Measurements from ENCODE around the gene TMIGD1. TPM values are rescaled to one million over a fixed set of nuclear protein-coding genes. Genes with fewer than 3 reads are reported as not detected.

The TMIGD1 gene
- total RNA-seq, 2 donors from 2014 or later: not detected

DNA sequence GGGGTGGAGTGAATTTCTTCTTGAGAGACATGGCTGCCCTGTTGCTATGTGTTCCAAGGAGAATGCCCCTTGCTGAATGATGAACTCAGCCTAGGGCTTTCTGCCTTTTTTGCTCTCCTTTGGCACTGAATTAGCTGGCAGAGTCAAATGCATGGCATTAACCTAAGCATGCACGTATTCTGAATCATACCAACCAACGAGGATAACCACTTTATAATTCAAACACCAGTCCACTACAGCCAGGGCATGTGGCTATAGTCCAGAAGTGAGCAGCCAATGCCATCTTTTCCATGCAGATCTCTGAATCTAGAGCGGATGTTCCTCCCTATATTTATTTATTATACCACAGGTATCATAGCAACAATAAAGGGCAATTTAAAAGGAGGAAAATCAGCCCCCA, 15.7 kb downstream of the TMIGD1 start:
- Histone ChIP-seq H3K27ac (no peak overlapping the region), H3K36me3 (no peaks in the 10 kb centered on the region), H3K27me3 (replicated peaks; ENCODE audit: insufficient read depth) (no peaks in the 10 kb centered on the region), H3K9me3 (no peaks in the 10 kb centered on the region), H3K4me3 (no peak overlapping the region), H3K4me1 (ENCODE audit: control insufficient read depth in 1 of 2, low read depth in 2 of 2) (no peaks in the 10 kb centered on the region)
- TF ChIP-seq, protein P1, sequence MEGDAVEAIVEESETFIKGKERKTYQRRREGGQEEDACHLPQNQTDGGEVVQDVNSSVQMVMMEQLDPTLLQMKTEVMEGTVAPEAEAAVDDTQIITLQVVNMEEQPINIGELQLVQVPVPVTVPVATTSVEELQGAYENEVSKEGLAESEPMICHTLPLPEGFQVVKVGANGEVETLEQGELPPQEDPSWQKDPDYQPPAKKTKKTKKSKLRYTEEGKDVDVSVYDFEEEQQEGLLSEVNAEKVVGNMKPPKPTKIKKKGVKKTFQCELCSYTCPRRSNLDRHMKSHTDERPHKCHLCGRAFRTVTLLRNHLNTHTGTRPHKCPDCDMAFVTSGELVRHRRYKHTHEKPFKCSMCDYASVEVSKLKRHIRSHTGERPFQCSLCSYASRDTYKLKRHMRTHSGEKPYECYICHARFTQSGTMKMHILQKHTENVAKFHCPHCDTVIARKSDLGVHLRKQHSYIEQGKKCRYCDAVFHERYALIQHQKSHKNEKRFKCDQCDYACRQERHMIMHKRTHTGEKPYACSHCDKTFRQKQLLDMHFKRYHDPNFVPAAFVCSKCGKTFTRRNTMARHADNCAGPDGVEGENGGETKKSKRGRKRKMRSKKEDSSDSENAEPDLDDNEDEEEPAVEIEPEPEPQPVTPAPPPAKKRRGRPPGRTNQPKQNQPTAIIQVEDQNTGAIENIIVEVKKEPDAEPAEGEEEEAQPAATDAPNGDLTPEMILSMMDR (IDR thresholded peaks at IDR 0.05): no peak
- no peak for ATAC-seq (ENCODE audit: insufficient number of reproducible peaks, low FRiP score, low read depth)
- DNase-seq (ENCODE audit: low spot score): no peak

GRCh38 chr17:30316736-30317135, 17.1 kb downstream of the TMIGD1 start:
- ATAC-seq (ENCODE audit: insufficient number of reproducible peaks, low FRiP score, low read depth) (no peak), DNase-seq (ENCODE audit: low spot score) (no peak)
- TF ChIP-seq, protein P1 (IDR thresholded peaks at IDR 0.05): no peak
- H3K4me3 ChIP-seq: no peak overlapping the region
- H3K4me1 ChIP-seq (ENCODE audit: control insufficient read depth in 1 of 2, low read depth in 2 of 2): no peaks in the 10 kb centered on the region
- H3K27me3 ChIP-seq (replicated peaks; ENCODE audit: insufficient read depth): no peaks in the 10 kb centered on the region
- no peaks in the 10 kb centered on the region for H3K36me3 ChIP-seq
- no peak overlapping the region for H3K27ac ChIP-seq
- H3K9me3 ChIP-seq: no peaks in the 10 kb centered on the region

GRCh38 chr17:30315106-30315505, 18.8 kb downstream of the TMIGD1 start:
- no peak overlapping the region for H3K4me3 ChIP-seq
- no peaks in the 10 kb centered on the region for H3K27me3 ChIP-seq (replicated peaks; ENCODE audit: insufficient read depth)
- H3K27ac ChIP-seq: no peak overlapping the region
- DNase-seq (ENCODE audit: low spot score) (no peak), ATAC-seq (ENCODE audit: insufficient number of reproducible peaks, low FRiP score, low read depth) (no peak)
- no peaks in the 10 kb centered on the region for H3K4me1 ChIP-seq (ENCODE audit: control insufficient read depth in 1 of 2, low read depth in 2 of 2)
- no peaks in the 10 kb centered on the region for H3K36me3 ChIP-seq
- TF ChIP-seq, protein P1 (IDR thresholded peaks at IDR 0.05): no peak
- no peaks in the 10 kb centered on the region for H3K9me3 ChIP-seq

GRCh38 chr17:30314474-30314873, 19.4 kb downstream of the TMIGD1 start:
- DNase-seq (ENCODE audit: low spot score) (no peak), ATAC-seq (ENCODE audit: insufficient number of reproducible peaks, low FRiP score, low read depth) (no peak)
- Histone ChIP-seq H3K27ac (no peak overlapping the region), H3K27me3 (replicated peaks; ENCODE audit: insufficient read depth) (no peaks in the 10 kb centered on the region), H3K36me3 (no peaks in the 10 kb centered on the region), H3K9me3 (no peaks in the 10 kb centered on the region), H3K4me3 (no peak overlapping the region), H3K4me1 (ENCODE audit: control insufficient read depth in 1 of 2, low read depth in 2 of 2) (no peaks in the 10 kb centered on the region)
- TF ChIP-seq, protein P1 (IDR thresholded peaks at IDR 0.05): no peak

DNA sequence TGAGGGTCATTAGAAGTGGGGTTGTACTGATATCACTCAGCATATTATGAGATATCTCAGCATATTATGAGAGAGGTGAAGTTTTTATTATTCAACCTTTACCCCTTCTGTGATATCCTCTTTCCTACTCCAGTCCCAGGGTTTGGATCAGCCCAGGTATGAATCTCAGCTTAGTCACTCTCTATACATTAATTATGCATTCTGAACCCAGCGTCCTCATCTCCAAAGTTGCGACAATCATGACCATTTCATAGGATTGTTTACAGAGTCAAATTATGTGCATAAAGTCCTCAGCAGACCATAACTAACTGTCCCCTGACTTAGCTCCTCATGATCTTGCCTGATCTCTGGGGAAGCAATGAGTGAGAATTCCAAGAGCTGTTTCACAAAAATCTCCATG, 21.6 kb downstream of the TMIGD1 start:
- Histone ChIP-seq H3K27ac (no peak overlapping the region), H3K36me3 (no peaks in the 10 kb centered on the region), H3K4me1 (ENCODE audit: control insufficient read depth in 1 of 2, low read depth in 2 of 2) (no peaks in the 10 kb centered on the region), H3K27me3 (replicated peaks; ENCODE audit: insufficient read depth) (no peaks in the 10 kb centered on the region), H3K4me3 (no peak overlapping the region), H3K9me3 (no peaks in the 10 kb centered on the region)
- ATAC-seq (ENCODE audit: insufficient number of reproducible peaks, low FRiP score, low read depth): no peak
- TF ChIP-seq, protein P1 (IDR thresholded peaks at IDR 0.05): no peak
- DNase-seq (ENCODE audit: low spot score): no peak

All from thoracic aorta (tissue), 2 donors.